ENCODE results near the gene IGF1. TPM values are rescaled to one million over a fixed set of nuclear protein-coding genes. Genes with fewer than 3 reads are reported as not detected.
A peak's percentile ranks its signal among the peaks of the same experiment; 100 is the strongest.

The IGF1 gene
- polyA plus RNA-seq, 3 donors from 2014 or later = not detected

DNA sequence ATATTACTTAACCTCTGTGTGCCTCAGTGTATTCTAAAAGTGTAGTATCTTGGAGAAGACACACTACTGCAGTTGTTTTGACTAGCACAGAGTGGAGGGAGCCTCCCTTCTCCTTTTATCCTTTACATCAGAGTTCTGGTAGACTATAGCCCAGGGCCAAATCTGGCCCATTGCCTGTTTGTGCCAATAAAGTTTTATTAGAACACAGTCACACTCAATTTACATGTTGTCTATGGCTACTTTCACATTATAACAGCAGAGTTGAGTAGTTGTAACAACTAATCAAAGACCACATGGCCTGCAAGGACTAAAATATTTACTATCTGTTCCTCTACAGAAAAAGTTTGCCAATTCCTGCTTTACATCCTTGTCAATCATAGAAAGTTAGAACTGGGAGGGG, 27.7 kb upstream of the IGF1 start:
- H3K27me3 Mint-ChIP-seq (ENCODE audit: low read depth in 3 of 3) = no peaks in the 10 kb centered on the region
- no peaks in the 10 kb centered on the region for H3K36me3 Mint-ChIP-seq
- H3K4me1 Mint-ChIP-seq = no peaks in the 10 kb centered on the region
- DNase-seq = no peak
- no peak overlapping the region for H3K4me3 Mint-ChIP-seq
- H3K9me3 Mint-ChIP-seq = no peaks in the 10 kb centered on the region
- no peak overlapping the region for H3K27ac Mint-ChIP-seq

DNA sequence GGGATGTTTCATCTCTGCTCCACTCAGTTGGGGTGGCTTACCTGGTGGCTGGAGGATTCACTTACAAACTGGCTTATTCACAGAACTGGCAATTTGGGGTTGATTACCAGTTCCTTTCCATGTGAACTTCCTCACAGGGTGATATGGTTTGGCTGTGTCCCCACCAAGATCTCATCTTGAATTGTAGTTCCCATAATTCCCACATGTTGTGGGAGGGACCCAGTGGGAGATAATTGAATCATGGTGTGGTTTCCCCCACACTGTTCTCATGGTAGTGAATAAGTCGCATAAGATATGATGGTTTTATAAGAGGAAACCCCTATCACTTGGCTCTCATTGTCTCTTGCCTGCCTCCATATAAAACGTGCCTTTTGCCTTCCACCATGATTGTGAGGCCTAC, 26.9 kb upstream of the IGF1 start:
- H3K4me3 Mint-ChIP-seq = no peak overlapping the region
- DNase-seq = no peak
- no peaks in the 10 kb centered on the region for H3K9me3 Mint-ChIP-seq
- H3K4me1 Mint-ChIP-seq = no peaks in the 10 kb centered on the region
- H3K36me3 Mint-ChIP-seq = no peaks in the 10 kb centered on the region
- H3K27ac Mint-ChIP-seq = no peak overlapping the region
- H3K27me3 Mint-ChIP-seq (ENCODE audit: low read depth in 3 of 3) = peaks cover 0 to 2% (median 0%) of the 10 kb centered on the region in 3 donors

GRCh38 chr12:102504871-102505270, 24.5 kb upstream of the IGF1 start:
- no peaks in the 10 kb centered on the region for H3K36me3 Mint-ChIP-seq
- H3K4me3 Mint-ChIP-seq = no peak overlapping the region
- H3K4me1 Mint-ChIP-seq = no peaks in the 10 kb centered on the region
- no peak overlapping the region for H3K27ac Mint-ChIP-seq
- H3K27me3 Mint-ChIP-seq (ENCODE audit: low read depth in 3 of 3) = peaks cover 2 to 5% (median 2%) of the 10 kb centered on the region in 3 donors
- DNase-seq = no peak
- H3K9me3 Mint-ChIP-seq = peaks cover 0 to 1% (median 0%) of the 10 kb centered on the region in 6 donors

DNA sequence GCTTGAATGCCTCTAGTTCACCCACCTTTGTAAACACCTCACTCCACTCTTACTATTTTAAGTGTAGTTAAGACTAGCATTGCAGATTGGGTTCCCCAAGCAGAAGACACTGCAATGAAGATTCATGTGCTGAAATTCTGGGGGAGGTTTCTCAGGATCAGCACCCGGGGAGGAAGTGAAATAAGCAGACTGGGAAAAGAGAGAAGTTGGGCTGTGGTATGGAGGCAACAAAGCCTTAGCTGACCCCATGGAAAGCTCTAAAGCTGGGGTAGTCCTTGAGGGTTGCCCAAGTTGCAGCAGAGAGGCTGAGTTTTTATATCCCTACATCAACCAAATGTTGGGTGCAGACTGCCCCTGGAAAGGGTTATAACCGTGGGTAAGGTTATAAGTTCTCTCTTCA, 23.9 kb upstream of the IGF1 start:
- Mint-ChIP-seq H3K27me3 (ENCODE audit: low read depth in 3 of 3) (peaks cover 2 to 5% (median 2%) of the 10 kb centered on the region in 3 donors), H3K9me3 (peaks cover 0 to 1% (median 0%) of the 10 kb centered on the region in 6 donors), H3K36me3 (no peaks in the 10 kb centered on the region), H3K4me1 (no peaks in the 10 kb centered on the region), H3K27ac (no peak overlapping the region), H3K4me3 (no peak overlapping the region)
- no peak for DNase-seq

- Mint-ChIP-seq H3K4me3 (no peak overlapping the region), H3K36me3 (no peaks in the 10 kb centered on the region), H3K9me3 (peaks cover 0 to 1% (median 0%) of the 10 kb centered on the region in 6 donors), H3K27ac (no peak overlapping the region), H3K27me3 (ENCODE audit: low read depth in 3 of 3) (peaks cover 2 to 5% (median 2%) of the 10 kb centered on the region in 3 donors), H3K4me1 (no peaks in the 10 kb centered on the region)
- DNase-seq = no peak
Observed at GRCh38 chr12:102503831-102504230, 23.5 kb upstream of the IGF1 start.

DNA sequence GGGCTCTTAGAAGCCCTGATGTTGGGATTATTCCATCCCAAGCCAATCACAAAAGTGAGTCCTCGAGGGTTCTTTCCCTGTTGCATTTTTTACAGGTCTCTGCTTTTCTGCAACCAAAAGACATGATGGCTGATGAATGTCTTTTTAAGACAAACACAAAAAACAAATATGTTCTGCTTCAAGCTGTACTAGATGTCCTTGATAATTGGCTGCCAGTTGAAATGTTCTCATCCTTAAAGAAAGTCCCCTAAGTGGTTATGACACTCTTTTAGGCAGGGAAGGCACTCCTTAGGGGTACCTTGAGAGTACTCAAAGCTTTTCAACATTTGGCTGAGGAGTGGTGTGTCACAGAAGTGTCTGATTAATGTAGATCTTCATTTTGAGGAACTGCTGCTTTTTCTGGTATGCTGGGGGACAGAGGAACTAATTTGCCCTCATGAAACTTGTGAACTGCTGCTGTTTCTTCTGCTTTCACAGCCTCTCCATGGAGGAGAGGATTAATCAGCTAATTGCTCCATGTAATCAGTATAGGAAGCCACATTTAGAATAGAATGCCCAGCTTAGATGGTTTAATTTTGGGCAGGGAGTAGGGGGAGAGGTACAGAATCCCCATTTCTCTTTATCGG, 22.8 kb upstream of the IGF1 start:
- Mint-ChIP-seq H3K36me3 (no peaks in the 10 kb centered on the region), H3K4me1 (no peaks in the 10 kb centered on the region), H3K9me3 (peaks cover 0 to 1% (median 0%) of the 10 kb centered on the region in 6 donors), H3K27me3 (ENCODE audit: low read depth in 3 of 3) (peaks cover 2 to 5% (median 2%) of the 10 kb centered on the region in 3 donors), H3K27ac (no peak overlapping the region), H3K4me3 (no peak overlapping the region)
- no peak for DNase-seq

DNA sequence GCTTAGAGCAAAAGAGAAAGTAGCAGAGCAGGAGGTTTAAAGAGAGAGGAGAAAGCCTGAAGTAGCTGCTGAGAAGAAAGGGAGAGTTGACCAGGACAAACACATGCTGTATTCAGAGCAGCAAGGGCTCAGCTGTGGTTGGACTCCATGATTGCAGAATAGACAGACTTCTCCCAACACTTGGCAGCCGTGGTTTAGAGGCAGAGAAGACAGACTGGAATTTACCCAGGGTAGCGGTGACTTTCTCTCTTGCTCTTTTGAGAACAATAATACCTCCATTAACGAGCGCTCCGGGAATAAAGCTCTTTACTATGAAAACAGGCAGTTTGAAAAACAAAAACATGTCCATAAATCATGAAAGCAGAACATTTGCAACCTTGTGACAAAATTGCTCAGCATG, 21.4 kb upstream of the IGF1 start:
- no peaks in the 10 kb centered on the region for H3K36me3 Mint-ChIP-seq
- no peaks in the 10 kb centered on the region for H3K4me1 Mint-ChIP-seq
- DNase-seq = no peak
- no peak overlapping the region for H3K4me3 Mint-ChIP-seq
- peaks cover 2 to 5% (median 2%) of the 10 kb centered on the region in 3 donors for H3K27me3 Mint-ChIP-seq (ENCODE audit: low read depth in 3 of 3)
- H3K27ac Mint-ChIP-seq = no peak overlapping the region
- H3K9me3 Mint-ChIP-seq = peaks cover 0 to 1% (median 0%) of the 10 kb centered on the region in 6 donors

DNA sequence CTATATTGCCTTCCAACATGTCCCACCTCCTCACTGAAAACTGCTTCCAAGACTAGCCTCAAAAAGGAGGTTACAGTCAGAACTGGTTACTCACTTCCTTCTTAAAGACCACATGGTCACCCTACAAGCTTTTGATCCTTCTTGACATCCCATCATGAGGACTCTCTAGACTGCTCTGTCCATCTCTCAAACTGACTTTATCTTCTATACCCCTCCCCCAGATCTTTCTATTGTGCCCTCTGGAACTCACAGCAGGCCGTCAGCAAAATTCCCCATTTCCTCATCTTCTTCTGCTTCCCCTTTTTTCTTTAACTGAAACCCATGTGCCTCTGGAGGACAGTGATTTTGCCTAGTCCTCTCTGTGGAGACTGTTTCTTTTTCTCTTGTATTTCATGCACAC, 18.1 kb upstream of the IGF1 start:
- no peaks in the 10 kb centered on the region for H3K36me3 Mint-ChIP-seq
- H3K27ac Mint-ChIP-seq = no peak overlapping the region
- peaks cover 2 to 5% (median 3%) of the 10 kb centered on the region in 3 donors for H3K27me3 Mint-ChIP-seq (ENCODE audit: low read depth in 3 of 3)
- H3K4me1 Mint-ChIP-seq = no peaks in the 10 kb centered on the region
- no peak for DNase-seq
- no peak overlapping the region for H3K4me3 Mint-ChIP-seq
- peaks cover 0 to 5% (median 4%) of the 10 kb centered on the region in 6 donors for H3K9me3 Mint-ChIP-seq

GRCh38 chr12:102497743-102498142, 17.4 kb upstream of the IGF1 start:
- Mint-ChIP-seq H3K27me3 (ENCODE audit: low read depth in 3 of 3) (peaks cover 5 to 8% (median 6%) of the 10 kb centered on the region in 3 donors), H3K4me1 (no peaks in the 10 kb centered on the region), H3K9me3 (peaks cover 3 to 8% (median 5%) of the 10 kb centered on the region in 6 donors), H3K36me3 (no peaks in the 10 kb centered on the region), H3K27ac (no peak overlapping the region), H3K4me3 (no peak overlapping the region)
- no peak for DNase-seq

DNA sequence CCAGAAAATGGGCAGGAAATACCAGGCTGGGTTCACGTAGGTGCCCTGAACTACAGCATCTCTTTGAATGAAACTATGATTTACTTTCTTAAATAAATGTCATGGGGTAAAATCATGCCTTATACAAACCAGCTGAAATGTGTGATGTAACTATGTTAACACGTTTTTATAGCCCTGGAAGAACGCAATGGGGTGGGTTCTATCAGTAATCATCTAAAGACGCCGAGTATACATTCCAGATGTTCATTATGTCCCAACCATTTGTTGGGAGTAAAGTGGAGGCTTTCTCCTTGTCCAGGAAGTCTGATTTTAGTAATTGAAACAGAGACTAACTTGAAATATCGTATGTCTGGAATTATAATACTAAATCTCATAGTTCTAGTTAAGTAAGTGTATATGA, 16.2 kb upstream of the IGF1 start:
- Mint-ChIP-seq H3K4me3 (no peak overlapping the region), H3K27ac (no peak overlapping the region), H3K9me3 (peaks cover 3 to 9% (median 6%) of the 10 kb centered on the region in 6 donors), H3K27me3 (ENCODE audit: low read depth in 3 of 3) (peaks cover 5 to 7% (median 6%) of the 10 kb centered on the region in 3 donors), H3K36me3 (no peaks in the 10 kb centered on the region), H3K4me1 (no peaks in the 10 kb centered on the region)
- DNase-seq = no peak

DNA sequence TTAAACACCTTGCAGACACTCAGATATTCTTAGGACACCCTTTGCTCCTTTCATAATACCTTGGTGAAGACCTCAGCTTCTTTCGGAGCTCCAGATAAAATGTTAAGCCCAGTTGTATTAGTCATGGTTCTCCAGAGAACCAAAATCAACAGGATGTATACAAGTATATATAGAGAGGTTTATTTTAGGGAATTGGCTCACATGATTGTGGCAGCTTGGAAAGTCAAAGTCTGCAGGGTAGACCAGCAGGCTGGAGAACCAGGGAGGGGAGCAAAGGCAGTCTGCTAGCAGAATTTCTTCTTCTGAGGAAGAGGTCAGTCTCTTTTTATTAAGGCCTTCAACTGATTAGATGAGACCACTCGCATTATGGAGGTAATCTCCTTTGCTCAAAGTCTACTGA, 6.9 kb upstream of the IGF1 start:
- Mint-ChIP-seq H3K36me3 (no peaks in the 10 kb centered on the region), H3K27me3 (ENCODE audit: low read depth in 3 of 3) (peaks cover 2 to 10% (median 4%) of the 10 kb centered on the region in 3 donors), H3K4me3 (no peak overlapping the region), H3K4me1 (peaks cover 14 to 16% of the 10 kb centered on the region in 2 donors), H3K27ac (no peak overlapping the region), H3K9me3 (peaks cover 0 to 2% (median 1%) of the 10 kb centered on the region in 6 donors)
- DNase-seq = no peak

DNA sequence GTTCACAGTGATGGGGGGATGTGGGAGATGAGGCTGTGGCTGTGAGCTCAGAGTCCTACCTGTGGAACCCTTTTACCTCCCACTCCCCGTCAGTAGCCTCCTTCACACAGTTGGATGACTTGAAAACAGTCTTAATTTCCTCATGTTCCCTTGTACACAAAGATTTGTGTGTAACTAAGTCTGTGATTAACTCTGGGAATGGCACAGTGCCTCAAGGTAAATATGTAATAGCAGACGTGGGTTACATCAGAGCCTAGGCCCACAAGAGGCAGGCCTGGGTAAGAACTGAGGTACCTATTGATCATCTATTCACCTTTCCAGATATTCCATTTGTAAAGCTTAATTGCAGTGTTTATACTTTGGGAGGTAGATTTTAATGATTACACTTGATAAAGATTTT, 5.8 kb upstream of the IGF1 start:
- no peaks in the 10 kb centered on the region for H3K36me3 Mint-ChIP-seq
- H3K4me3 Mint-ChIP-seq = no peak overlapping the region
- H3K27me3 Mint-ChIP-seq (ENCODE audit: low read depth in 3 of 3) = peaks cover 2 to 7% (median 6%) of the 10 kb centered on the region in 3 donors
- peaks cover 0 to 2% (median 0%) of the 10 kb centered on the region in 6 donors for H3K9me3 Mint-ChIP-seq
- H3K27ac Mint-ChIP-seq = no peak overlapping the region
- peaks cover 14 to 19% of the 10 kb centered on the region in 2 donors for H3K4me1 Mint-ChIP-seq
- DNase-seq = no peak

- peaks cover 0 to 4% (median 4%) of the 10 kb centered on the region in 3 donors for H3K27me3 Mint-ChIP-seq (ENCODE audit: low read depth in 3 of 3)
- DNase-seq = peak; percentile 20 to 37 (median 22)
- peak overlapping the region; percentile 31 to 77 (median 72) for H3K4me3 Mint-ChIP-seq
- no peaks in the 10 kb centered on the region for H3K36me3 Mint-ChIP-seq
- peaks cover 14 to 20% of the 10 kb centered on the region in 2 donors for H3K4me1 Mint-ChIP-seq
- peaks cover 0 to 2% (median 0%) of the 10 kb centered on the region in 6 donors for H3K9me3 Mint-ChIP-seq
- H3K27ac Mint-ChIP-seq = no peak overlapping the region
Observed at GRCh38 chr12:102484428-102484958, 4.1 kb upstream of the IGF1 start.

GRCh38 chr12:102484017-102484416, 3.7 kb upstream of the IGF1 start:
- Mint-ChIP-seq H3K36me3 (no peaks in the 10 kb centered on the region), H3K4me3 (peak overlapping the region; percentile 39 to 77 (median 72)), H3K9me3 (no peaks in the 10 kb centered on the region), H3K27me3 (ENCODE audit: low read depth in 3 of 3) (peaks cover 0 to 4% (median 4%) of the 10 kb centered on the region in 3 donors), H3K4me1 (peaks cover 14 to 20% of the 10 kb centered on the region in 2 donors), H3K27ac (no peak overlapping the region)
- no peak for DNase-seq
